Measurements from ENCODE around the gene CHD6. TPM values are rescaled to one million over a fixed set of nuclear protein-coding genes. Genes with fewer than 3 reads are reported as not detected.

CHD6 gene
- total and polyA plus RNA-seq, 2 of the 13 experiments (the other 11 are each of a cell fraction or from before 2014, with no cell fraction given), result 14.4 to 52.0 TPM

DNA sequence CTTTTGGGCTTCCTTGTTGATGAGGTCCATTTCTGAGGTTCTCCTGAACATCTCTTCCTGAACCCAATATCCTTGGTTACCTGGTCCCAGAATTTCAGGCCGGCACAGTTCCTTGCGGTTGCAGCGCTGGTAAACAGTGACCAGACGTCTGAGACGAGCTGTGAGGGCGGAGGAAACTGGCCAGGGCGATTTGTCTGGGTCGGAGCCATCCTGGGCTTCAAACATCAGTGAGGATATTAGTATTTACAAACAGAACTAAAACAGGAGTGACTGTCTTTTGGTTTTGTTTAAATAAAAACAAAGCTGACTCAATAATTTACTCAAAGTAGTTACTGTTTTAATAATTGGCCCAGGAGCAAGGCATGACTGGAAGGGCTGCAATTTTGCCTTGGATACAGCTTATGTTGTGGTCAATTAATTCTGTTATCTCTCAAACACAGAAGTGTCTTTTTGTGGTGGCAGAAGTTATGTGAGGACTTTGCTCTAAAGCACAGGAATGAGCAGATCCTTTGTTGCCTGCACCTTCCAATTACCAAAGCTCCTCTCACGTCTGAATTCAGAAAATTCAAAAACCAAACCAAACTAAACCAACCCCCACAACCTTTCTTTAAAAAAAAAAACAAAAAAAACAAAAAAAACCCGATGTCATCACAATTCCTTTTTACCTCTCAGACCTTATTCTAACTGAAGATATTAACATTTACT, 192.8 kb downstream of the CHD6 start (continued):
- TF ChIP-seq HMG20A (CRISPR knock-in tag; IDR thresholded peaks at IDR 0.05; ENCODE audit: borderline replicate concordance) (0 out of 2 replicates have a peak, but pooled peaks have one; percentile 25), SP140L (CRISPR knock-in tag; IDR thresholded peaks at IDR 0.05; ENCODE audit: borderline replicate concordance) (no peak), ERF (CRISPR knock-in tag; IDR thresholded peaks at IDR 0.05) (0 out of 2 replicates have a peak, but pooled peaks have one; percentile 8), KDM5A (IDR thresholded peaks at IDR 0.05; ENCODE audit: borderline replicate concordance, low read length) (peak; percentile 35; the same call in 1 of the 2 replicates), TEAD3 (CRISPR knock-in tag; optimal IDR thresholded peaks at IDR 0.05; ENCODE audit: borderline replicate concordance) (peak; percentile 60), ZNF577 (CRISPR knock-in tag; IDR thresholded peaks at IDR 0.05; ENCODE audit: borderline replicate concordance, low read depth) (no peak), TSC22D2 (CRISPR knock-in tag; IDR thresholded peaks at IDR 0.05; ENCODE audit: borderline replicate concordance) (no peak), SMAD3 (CRISPR knock-in tag; IDR thresholded peaks at IDR 0.05) (0 out of 2 replicates have a peak, but pooled peaks have one; percentile 39), ZNF614 (CRISPR knock-in tag; IDR thresholded peaks at IDR 0.05; ENCODE audit: borderline replicate concordance) (no peak), MAFK (conservative IDR thresholded peaks at IDR 0.05 in 1 of 2, IDR thresholded peaks at IDR 0.05 in 1 of 2; ENCODE audit: low read length in 2 of 2) (peak; percentile 63 to 72; a peak in 3 of 4 replicates), MBNL3 (CRISPR knock-in tag; conservative IDR thresholded peaks at IDR 0.05) (no peak), CBFB (CRISPR knock-in tag; IDR thresholded peaks at IDR 0.05) (0 out of 2 replicates have a peak, but pooled peaks have one; percentile 39), LCORL (IDR thresholded peaks at IDR 0.05) (peak; percentile 54; the same call in 1 of the 2 replicates), LCORL (CRISPR knock-in tag; IDR thresholded peaks at IDR 0.05) (no peak)
- TF ChIP-seq, protein P1, sequence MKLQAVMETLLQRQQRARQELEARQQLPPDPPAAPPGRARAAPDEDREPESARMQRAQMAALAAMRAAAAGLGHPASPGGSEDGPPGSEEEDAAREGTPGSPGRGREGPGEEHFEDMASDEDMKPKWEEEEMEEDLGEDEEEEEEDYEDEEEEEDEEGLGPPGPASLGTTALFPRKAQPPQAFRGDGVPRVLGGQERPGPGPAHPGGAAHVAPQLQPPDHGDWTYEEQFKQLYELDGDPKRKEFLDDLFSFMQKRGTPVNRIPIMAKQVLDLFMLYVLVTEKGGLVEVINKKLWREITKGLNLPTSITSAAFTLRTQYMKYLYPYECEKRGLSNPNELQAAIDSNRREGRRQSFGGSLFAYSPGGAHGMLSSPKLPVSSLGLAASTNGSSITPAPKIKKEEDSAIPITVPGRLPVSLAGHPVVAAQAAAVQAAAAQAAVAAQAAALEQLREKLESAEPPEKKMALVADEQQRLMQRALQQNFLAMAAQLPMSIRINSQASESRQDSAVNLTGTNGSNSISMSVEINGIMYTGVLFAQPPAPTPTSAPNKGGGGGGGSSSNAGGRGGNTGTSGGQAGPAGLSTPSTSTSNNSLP (IDR thresholded peaks at IDR 0.05; ENCODE audit: low read depth, low read length), result peak; percentile 67; the same call in 1 of the 2 replicates
- TF ChIP-seq, protein P2, sequence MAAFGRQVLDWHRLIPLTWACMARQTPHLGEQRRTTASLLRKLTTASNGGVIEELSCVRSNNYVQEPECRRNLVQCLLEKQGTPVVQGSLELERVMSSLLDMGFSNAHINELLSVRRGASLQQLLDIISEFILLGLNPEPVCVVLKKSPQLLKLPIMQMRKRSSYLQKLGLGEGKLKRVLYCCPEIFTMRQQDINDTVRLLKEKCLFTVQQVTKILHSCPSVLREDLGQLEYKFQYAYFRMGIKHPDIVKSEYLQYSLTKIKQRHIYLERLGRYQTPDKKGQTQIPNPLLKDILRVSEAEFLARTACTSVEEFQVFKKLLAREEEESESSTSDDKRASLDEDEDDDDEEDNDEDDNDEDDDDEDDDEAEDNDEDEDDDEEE (CRISPR knock-in tag; IDR thresholded peaks at IDR 0.05), result peak; percentile 24; the same call in 1 of the 2 replicates
- TF ChIP-seq, protein P3, sequence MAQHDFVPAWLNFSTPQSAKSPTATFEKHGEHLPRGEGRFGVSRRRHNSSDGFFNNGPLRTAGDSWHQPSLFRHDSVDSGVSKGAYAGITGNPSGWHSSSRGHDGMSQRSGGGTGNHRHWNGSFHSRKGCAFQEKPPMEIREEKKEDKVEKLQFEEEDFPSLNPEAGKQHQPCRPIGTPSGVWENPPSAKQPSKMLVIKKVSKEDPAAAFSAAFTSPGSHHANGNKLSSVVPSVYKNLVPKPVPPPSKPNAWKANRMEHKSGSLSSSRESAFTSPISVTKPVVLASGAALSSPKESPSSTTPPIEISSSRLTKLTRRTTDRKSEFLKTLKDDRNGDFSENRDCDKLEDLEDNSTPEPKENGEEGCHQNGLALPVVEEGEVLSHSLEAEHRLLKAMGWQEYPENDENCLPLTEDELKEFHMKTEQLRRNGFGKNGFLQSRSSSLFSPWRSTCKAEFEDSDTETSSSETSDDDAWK (CRISPR knock-in tag; IDR thresholded peaks at IDR 0.05), result no peak
- TF ChIP-seq, protein P4, sequence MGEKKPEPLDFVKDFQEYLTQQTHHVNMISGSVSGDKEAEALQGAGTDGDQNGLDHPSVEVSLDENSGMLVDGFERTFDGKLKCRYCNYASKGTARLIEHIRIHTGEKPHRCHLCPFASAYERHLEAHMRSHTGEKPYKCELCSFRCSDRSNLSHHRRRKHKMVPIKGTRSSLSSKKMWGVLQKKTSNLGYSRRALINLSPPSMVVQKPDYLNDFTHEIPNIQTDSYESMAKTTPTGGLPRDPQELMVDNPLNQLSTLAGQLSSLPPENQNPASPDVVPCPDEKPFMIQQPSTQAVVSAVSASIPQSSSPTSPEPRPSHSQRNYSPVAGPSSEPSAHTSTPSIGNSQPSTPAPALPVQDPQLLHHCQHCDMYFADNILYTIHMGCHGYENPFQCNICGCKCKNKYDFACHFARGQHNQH (CRISPR knock-in tag; IDR thresholded peaks at IDR 0.05), result no peak
- TF ChIP-seq, protein P5, sequence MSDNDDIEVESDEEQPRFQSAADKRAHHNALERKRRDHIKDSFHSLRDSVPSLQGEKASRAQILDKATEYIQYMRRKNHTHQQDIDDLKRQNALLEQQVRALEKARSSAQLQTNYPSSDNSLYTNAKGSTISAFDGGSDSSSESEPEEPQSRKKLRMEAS (IDR thresholded peaks at IDR 0.05), result no peak
- TF ChIP-seq, protein P6, sequence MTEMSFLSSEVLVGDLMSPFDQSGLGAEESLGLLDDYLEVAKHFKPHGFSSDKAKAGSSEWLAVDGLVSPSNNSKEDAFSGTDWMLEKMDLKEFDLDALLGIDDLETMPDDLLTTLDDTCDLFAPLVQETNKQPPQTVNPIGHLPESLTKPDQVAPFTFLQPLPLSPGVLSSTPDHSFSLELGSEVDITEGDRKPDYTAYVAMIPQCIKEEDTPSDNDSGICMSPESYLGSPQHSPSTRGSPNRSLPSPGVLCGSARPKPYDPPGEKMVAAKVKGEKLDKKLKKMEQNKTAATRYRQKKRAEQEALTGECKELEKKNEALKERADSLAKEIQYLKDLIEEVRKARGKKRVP (CRISPR knock-in tag; IDR thresholded peaks at IDR 0.05), result no peak
- TF ChIP-seq, protein P7, sequence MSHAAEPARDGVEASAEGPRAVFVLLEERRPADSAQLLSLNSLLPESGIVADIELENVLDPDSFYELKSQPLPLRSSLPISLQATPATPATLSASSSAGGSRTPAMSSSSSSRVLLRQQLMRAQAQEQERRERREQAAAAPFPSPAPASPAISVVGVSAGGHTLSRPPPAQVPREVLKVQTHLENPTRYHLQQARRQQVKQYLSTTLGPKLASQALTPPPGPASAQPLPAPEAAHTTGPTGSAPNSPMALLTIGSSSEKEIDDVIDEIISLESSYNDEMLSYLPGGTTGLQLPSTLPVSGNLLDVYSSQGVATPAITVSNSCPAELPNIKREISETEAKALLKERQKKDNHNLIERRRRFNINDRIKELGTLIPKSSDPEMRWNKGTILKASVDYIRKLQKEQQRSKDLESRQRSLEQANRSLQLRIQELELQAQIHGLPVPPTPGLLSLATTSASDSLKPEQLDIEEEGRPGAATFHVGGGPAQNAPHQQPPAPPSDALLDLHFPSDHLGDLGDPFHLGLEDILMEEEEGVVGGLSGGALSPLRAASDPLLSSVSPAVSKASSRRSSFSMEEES (CRISPR knock-in tag; IDR thresholded peaks at IDR 0.05), result peak; percentile 7; the same call in 1 of the 2 replicates

Data from HepG2 (cell line).